Kidney capillary endothelial cell (primary cell): ENCODE results near the gene DNAH14.

ENCODE experiments used
- DNase-seq: peaks from one replicate; pipeline ENCODE4 v3.0.0-alpha.2; 2018; ENCODE audit warnings: low spot score

The DNAH14 gene

DNA sequence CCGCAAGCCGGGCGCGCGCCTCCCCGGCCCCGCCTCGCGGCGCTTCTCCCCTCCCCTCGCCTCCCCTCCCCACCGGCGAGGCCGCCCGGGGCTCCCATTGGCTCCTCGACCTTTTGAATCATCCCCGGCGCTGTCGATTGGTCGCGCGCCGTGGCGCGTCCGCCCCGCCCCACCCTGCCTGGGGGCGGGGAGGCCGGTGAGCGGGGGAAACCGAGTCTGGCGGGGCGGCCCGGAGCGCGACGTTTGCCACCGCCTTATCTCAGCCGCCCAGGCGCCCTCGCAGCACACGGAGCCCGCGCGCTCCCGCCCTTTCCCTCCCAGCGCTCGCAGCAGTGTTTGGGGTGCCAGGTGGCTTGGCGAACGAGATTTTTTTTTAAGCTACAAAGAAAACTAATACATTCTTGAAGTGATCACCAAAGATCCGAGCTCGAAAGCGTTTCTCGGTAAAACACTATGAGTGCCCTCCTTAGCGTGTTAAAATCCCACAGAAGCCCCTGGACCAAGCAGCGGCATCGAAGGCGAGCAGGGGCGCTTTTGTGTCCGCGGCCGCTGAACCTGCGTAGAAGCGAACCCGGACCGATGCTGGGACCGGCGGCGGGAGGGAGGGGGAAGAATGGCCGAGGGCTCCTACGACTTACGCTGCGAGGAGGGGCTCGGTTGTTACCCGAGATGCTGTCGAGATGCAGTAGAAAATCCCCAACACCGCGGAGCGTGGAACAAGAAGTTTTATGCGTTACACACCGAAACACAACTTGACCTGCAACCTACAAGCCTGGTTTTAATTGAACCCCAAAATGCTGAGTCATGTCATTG is 498.8 kb downstream of the DNAH14 start:
- peak; percentile 84 for DNase-seq

DNA sequence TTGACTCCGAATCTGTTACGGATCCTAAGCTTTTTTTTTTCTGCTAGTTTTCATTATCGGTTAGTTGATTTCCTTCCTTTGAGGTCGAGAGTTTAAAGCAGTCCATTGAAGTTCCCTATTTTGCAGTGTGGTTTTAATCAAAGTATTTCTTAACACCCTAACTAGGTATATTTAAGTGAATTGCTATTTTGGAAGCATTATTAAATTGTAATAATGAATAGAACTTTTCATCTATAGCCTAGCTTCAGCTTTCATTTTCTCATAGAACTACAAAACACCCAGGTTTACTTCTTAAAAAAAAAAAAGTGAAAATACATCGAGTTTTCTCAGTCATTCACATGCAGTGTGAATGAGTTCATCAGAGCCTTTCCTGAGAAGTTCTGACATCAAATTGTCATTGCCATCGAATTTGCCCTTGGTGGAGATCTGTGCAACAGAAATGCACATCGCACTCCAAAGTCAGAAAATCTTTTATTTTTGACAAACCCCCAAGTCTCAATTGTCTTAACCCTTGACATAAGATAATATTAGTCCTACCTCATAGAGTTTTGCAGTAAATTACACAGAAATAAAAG is 499.5 kb downstream of the DNAH14 start:
- DNase-seq: no peak

DNA sequence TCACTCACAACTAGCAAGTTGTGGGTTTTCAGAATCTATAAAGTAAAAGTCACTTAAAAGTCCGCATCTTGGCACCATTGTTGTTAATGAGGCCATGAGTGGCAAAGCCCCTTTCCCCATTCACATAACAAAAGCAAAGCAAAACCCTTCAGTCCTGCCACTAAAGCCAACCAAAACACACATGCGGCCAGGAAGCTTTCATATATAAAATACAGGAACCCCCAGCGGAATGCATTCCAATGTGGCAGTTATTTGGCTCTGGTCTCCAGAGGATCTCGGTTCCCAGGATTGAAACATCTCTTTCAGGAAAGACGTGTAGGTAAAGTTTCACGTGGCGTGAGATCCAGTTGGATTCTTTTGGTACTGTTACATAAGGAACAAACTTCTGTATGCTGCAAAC is 500.8 kb downstream of the DNAH14 start:
- DNase-seq: no peak

- no peak for DNase-seq
Observed at GRCh38 chr1:225431081-225431863, 501.8 kb downstream of the DNAH14 start.

GRCh38 chr1:225434046-225434445 is 504.6 kb downstream of the DNAH14 start:
- DNase-seq: no peak

GRCh38 chr1:225435076-225435475 is 505.6 kb downstream of the DNAH14 start:
- DNase-seq: no peak

DNA sequence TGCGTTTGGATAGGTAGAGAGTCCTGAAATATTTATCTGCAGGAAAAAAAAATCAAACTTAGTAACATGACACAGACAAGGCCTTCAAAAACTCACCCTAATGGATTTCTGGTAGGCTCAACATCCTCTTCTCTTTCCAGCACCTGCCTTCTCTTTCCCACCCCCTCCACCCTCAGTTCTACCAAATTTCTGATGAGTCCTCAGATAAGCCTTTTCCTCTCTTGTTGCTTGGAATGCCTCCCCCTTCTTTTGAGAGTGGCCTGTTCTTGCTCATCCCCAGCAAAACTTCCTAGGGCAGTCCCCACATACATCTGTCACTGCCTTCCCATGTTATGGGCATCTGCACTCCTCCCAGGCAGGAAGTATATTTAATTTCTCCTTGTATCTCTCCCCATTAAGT is 506.0 kb downstream of the DNAH14 start:
- DNase-seq: no peak

DNA sequence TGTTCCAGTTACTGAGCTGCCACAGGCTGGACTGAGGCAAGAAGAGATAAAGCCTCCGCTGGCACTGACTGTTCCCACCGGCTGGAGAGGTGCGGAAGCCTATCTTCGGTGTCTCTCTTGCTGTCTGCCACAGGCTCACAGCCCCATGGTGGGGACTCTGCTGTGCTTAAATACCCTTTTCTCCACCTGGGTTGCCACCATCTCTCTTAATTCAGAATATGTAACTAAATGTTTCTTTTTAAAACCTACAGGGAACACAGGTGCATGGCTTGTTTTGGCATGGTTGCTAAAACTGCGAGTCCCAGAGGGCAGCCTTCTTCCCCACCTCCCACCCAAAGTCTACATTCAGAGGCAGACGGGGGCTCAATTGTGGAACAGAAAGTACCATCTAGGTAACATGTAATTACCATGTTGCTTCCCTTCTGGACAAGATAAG is 506.5 kb downstream of the DNAH14 start:
- DNase-seq: no peak

- DNase-seq: peak; percentile 42
Observed at GRCh38 chr1:225437710-225438437, 508.4 kb downstream of the DNAH14 start.

DNA sequence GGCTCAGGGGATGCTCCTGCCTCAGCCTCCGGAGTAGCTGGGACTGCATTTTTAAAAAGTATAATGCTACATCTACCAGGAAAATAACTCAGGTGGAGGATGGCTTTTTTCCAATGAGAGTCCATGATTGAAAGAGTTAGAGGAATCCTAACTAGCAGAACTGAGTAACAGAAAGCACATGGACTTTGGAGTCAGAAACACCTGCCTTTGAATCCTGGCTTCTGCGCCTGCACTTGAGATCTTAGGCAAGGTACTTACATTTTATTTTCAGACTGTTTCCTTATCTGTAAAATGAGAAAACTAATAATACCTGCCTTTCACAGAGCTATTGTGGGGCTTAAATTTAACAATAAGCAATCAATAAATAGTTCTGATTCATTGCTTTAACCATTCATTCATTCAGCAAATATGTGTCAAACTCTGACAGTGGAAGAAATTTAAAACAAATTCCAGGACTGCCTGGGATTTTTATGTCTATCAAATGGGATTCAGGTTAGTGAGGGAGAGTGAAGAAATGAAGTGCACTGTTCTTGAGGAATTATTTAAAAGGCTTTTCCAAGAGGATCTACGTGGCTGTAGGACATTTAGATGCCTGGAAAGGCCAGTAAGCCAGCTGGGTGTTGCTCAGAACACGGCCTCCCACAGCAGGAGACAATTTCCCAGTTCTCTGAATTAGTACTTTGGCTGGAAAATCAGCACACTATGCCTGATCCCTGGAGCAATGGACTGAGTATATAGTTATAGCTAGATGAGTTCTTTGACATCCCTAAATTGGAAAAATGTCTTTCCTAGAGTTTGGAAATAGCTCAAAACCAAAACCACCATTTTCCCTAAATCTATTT is 511.1 kb downstream of the DNAH14 start:
- DNase-seq: no peak

- DNase-seq: no peak
Observed at GRCh38 chr1:225441314-225442122, 512.0 kb downstream of the DNAH14 start.

GRCh38 chr1:225442123-225442505 is 512.6 kb downstream of the DNAH14 start:
- DNase-seq: no peak

- DNase-seq: no peak
Observed at GRCh38 chr1:225445639-225446594, 516.4 kb downstream of the DNAH14 start.

- DNase-seq: no peak
Observed at GRCh38 chr1:225446595-225446960, 517.1 kb downstream of the DNAH14 start.

GRCh38 chr1:225446981-225447615 is 517.6 kb downstream of the DNAH14 start:
- DNase-seq: no peak

DNA sequence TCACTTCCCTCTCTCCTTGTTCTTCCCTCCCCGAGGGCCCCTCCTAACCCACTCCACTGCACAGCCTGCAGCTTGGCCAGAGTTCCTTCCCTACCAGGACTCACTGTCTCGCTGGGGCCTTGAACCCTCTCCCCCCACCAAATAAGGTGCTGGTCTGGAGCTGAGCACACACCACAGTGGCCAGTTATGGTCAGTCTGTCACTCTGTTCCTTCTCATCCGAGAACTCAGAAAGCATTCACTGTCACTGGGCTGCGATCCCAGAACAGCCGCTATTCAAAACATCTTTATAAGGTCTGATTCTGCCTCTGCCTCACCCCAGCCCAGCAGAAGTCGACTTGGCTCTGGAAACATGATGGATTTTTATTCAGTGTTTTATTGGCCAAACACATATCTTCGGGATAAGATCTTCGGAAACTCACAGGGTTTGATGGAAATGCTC is 518.2 kb downstream of the DNAH14 start:
- DNase-seq: no peak

DNA sequence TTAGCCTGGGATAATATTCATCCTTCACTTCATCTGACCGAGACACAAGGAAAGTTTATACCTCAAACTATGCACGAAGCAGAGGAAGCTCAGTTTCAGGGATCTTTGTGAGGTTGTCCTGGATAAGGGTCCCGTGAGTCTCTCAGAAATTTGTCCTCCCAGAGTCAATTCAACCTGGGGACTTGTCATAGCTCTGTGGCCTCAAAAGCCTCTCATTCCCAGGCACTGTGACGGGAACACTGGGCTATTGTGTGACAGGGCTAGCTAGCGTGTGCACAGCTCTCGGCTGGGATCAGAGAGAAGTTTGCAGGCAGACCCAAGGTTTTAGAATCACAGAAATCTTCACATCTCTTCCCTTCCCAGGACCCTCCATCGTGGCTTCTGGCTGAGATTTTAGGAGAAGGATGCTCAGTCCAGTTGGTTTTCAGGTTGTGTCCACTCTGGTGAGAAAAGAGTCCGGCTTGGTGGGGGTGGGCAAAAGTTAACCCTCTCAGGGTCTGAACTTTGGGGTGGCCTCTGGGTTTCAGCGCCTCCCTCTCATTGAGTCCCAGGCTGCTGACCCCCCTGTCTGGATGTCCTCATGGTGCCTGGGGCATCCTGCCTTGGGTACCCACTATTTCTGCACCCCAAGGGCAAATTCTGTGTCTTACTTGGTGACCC is 518.8 kb downstream of the DNAH14 start:
- no peak for DNase-seq
